Lower lobe of right lung (tissue), 2 donors: Measurements from ENCODE around the gene PHTF1. TPM values are rescaled to one million over a fixed set of nuclear protein-coding genes. Genes with fewer than 3 reads are reported as not detected.
"Not testable (repeated sequence)": the region's sequence is repeated elsewhere in the genome, so short reads cannot be mapped to it uniquely, and the experiment has no call there.

Experiments
- ATAC-seq, 2 donors: fragments of 200-7000 bp; cut with Tn5 transposase; one replicate each; pipeline ENCODE4 v1.9.1; 2020 to 2022; ENCODE audit warnings: mild to moderate bottlenecking in 2 of 2, moderate library complexity in 2 of 2
- DNase-seq: peaks from one replicate; pipeline ENCODE4 v3.0.0-alpha.2; 2020
- H3K27ac ChIP-seq: fragments of 200-600 bp; one replicate; pipeline ENCODE4 v1.8.0; 2022
- H3K27me3 ChIP-seq: fragments of 200-600 bp; one replicate; pipeline ENCODE4 v1.8.0; 2022; ENCODE audit warnings: low read depth
- H3K36me3 ChIP-seq: fragments of 200-600 bp; one replicate; pipeline ENCODE4 v1.8.0; 2022; ENCODE audit warnings: mild to moderate bottlenecking
- H3K4me1 ChIP-seq: fragments of 200-600 bp; one replicate; pipeline ENCODE4 v1.8.0; 2022
- H3K4me3 ChIP-seq: fragments of 200-600 bp; one replicate; pipeline ENCODE4 v1.8.0; 2022; ENCODE audit warnings: mild to moderate bottlenecking
- H3K9me3 ChIP-seq: fragments of 200-600 bp; one replicate; pipeline ENCODE4 v1.8.0; 2022
- intact Hi-C: fragments of 100-400 bp; cut with DNase I; formaldehyde crosslinking; loops from one replicate; pipeline ENCODE4 v1.11.0; 2022
- total RNA-seq: library from RNA; stranded (reverse); fragmentation: NEBNext Ultra II Directional; extraction: Animal tissue kit (Norgen Biotek cat#: 25700); gene quantifications from one replicate; pipeline ENCODE4 v1.2.1, GENCODE V29; 2021
- TF ChIP-seq, protein P1 (sequence below): fragments of 200-600 bp; IDR thresholded peaks from one replicate; pipeline ENCODE4 v1.8.0; 2022; ENCODE audit warnings: antibody characterized with exemption, mild to moderate bottlenecking
- donor health status: DM: no; HTN: yes; CAD: no; lungs with severe emphysema.

PHTF1 gene
- total RNA-seq, 1 donor from 2014 or later: 18.3 TPM

DNA sequence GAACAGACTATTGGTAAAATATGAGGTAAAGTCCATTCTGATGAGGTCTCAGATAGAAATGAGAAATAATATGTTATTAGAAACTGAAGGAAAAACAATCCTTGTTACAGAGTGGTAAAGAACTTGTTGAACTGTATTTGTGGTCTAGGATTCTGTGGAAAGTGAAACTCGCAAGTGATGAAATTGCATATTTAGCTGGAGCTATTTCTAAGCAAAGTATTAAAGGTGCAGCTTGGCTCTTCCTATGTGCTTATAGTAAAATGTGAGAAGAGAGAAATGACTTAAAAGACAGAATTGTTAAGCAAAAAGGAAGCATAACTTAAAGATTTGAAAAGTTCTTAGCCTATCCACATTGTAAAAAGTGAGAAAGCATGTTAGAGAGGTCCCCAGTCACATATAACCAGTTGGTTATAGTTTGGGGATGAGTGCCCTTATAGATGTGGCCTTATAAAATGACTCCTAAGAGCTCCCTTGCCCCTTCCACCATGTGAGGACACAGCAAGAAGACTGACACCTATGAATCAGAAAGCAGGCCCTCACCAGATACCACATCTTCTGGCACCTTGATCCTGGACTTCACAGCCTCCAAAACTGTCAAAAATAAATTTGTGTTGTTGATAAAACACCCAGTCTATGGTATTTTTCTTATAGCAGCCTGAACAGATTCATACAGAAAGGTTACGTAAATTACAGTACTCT lies 24.8 kb downstream of the PHTF1 start:
- intact Hi-C loops: no loop called here
- Histone ChIP-seq H3K4me1 (no peaks in the 10 kb centered on the region), H3K9me3 (no peaks in the 10 kb centered on the region), H3K27me3 (no peaks in the 10 kb centered on the region), H3K4me3 (no peak overlapping the region), H3K27ac (no peak overlapping the region), H3K36me3 (peaks cover 39% of the 10 kb centered on the region)
- ATAC-seq (no peak), DNase-seq (no peak)
- TF ChIP-seq, protein P1, sequence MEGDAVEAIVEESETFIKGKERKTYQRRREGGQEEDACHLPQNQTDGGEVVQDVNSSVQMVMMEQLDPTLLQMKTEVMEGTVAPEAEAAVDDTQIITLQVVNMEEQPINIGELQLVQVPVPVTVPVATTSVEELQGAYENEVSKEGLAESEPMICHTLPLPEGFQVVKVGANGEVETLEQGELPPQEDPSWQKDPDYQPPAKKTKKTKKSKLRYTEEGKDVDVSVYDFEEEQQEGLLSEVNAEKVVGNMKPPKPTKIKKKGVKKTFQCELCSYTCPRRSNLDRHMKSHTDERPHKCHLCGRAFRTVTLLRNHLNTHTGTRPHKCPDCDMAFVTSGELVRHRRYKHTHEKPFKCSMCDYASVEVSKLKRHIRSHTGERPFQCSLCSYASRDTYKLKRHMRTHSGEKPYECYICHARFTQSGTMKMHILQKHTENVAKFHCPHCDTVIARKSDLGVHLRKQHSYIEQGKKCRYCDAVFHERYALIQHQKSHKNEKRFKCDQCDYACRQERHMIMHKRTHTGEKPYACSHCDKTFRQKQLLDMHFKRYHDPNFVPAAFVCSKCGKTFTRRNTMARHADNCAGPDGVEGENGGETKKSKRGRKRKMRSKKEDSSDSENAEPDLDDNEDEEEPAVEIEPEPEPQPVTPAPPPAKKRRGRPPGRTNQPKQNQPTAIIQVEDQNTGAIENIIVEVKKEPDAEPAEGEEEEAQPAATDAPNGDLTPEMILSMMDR: no peak

DNA sequence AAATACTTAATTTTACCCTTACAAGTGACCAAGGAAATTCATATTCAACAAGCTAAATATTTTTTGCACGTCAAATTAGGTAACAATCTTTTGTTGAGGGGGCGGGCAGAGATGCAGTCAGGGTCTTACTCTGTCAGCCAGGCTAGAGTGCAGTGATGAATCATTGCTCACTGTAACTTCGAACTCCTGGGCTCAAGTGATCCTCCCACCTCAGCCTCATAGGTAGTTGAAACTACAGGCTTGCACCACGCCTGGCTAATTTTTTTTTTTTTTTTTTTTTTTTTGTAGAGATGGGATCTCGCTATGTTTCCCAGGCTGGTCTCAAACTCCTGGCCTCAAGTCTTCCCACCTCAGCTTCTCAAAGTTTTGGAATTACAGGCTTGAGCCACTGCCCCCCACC lies 26.5 kb downstream of the PHTF1 start:
- intact Hi-C loops: no loop called here
- Histone ChIP-seq H3K4me1 (no peaks in the 10 kb centered on the region), H3K27me3 (no peaks in the 10 kb centered on the region), H3K4me3 (no peak overlapping the region), H3K27ac (no peak overlapping the region), H3K36me3 (peaks cover 29% of the 10 kb centered on the region), H3K9me3 (no peaks in the 10 kb centered on the region)
- DNase-seq (no peak), ATAC-seq (no peak)
- TF ChIP-seq, protein P1: no peak

DNA sequence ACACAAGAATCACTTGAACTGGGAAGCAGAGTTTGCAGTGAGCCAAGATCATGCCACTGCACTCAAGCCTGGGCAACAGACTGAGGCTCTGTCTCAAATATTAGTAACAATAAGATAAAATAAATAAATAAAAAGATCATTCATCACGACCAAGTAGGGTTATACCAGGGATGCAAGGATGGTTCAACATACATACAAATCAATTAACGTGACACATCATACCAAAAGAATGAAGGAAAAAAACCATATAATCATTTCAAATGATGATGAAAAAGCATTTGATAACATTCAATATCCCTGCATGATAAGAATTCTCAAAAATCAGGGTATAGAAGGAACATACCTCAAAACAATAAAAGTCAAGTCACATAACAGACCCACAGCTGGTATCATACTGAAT lies 38.3 kb downstream of the PHTF1 start:
- Histone ChIP-seq H3K27ac (no peak overlapping the region), H3K36me3 (peaks cover 30% of the 10 kb centered on the region), H3K4me1 (no peaks in the 10 kb centered on the region), H3K4me3 (no peak overlapping the region), H3K9me3 (no peaks in the 10 kb centered on the region), H3K27me3 (no peaks in the 10 kb centered on the region)
- intact Hi-C loops: no loop called here
- DNase-seq: no peak
- TF ChIP-seq, protein P1: no peak
- no peak for ATAC-seq

DNA sequence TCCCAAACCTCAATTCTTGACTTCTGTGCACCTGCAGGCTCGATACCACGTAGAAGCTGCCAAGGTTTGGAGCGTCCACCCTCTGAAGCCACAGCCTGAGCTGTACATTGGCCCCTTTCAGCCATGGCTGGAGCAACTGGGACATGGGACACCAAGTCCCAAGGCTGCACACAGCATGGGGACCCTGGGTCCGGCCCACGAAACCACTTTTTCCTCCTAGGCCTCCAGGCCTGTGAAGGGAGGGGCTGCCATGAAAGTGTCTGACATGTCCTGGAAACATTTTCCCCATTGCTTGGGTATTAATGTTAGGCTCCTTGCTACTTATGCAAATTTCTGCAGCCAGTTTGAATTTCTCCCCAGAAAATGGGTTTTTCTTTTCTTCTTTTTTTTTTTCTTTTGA lies 40.7 kb downstream of the PHTF1 start:
- DNase-seq, H3K4me3 ChIP-seq, ATAC-seq, H3K4me1 ChIP-seq, H3K9me3 ChIP-seq, H3K27me3 ChIP-seq, intact Hi-C loops, H3K27ac ChIP-seq: not testable (repeated sequence)
- H3K36me3 ChIP-seq: peaks cover 10% of the 10 kb centered on the region

DNA sequence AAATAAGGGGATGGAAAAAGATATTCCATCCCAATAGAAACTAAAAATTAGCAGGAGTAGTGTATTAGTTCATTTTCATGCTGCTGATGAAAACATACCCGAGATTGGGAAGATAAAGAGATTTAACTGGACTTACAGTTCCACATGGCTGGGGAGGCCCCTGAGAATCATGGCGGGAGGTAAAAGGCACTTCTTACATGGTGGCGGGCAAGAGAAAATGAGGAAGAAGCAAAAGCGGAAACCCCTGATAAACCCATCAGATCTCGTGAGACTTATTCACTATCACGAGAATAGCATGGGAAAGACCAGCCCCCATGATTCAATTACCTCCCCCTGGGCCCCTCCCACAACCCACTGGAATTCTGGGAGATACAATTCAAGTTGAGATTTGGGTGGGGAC lies 41.8 kb downstream of the PHTF1 start:
- DNase-seq, H3K4me1 ChIP-seq, intact Hi-C loops, H3K27me3 ChIP-seq, H3K27ac ChIP-seq, H3K4me3 ChIP-seq, H3K9me3 ChIP-seq, ATAC-seq: not testable (repeated sequence)
- H3K36me3 ChIP-seq: peaks cover 12% of the 10 kb centered on the region

DNA sequence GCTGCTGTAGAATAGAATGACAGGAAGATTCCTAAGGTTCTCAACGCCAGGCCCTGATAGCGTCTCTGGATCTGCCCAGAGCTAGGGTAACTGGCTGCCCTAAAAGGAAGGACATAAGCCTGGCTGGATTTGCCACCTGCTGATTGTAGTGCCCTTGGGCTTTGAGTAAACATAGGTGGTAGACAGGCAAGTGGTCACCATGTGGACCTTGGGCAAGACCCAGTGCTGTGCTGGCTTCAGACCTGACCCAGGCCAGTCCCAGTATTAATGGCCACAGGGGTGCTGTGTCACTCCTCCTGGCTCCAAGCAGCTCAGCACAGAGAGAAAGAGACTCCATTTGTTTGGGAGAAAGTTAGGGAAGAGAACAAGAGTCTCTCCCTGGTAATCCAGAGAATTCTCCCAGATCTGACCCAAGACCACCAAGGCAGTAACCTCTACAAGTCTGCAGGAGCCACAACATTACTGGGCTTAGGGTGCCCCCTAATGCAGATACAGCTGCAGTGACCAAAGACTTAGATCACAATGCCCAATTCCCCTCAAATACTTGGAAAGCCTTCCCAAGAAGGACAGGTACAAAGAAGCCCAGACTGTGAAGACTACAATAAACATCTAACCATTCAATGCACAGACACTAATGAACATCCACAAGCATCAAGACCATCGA lies 44.5 kb downstream of the PHTF1 start:
- ATAC-seq (no peak), DNase-seq (no peak)
- no peaks in the 10 kb centered on the region for H3K9me3 ChIP-seq
- H3K27me3 ChIP-seq: no peaks in the 10 kb centered on the region
- TF ChIP-seq, protein P1: no peak
- no peak overlapping the region for H3K27ac ChIP-seq
- H3K4me3 ChIP-seq: no peak overlapping the region
- H3K4me1 ChIP-seq: no peaks in the 10 kb centered on the region
- H3K36me3 ChIP-seq: peaks cover 22% of the 10 kb centered on the region
- intact Hi-C loops: no loop called here
